ENCODE results near the gene EBF4.

- TF ChIP-seq GATA3 (IDR thresholded peaks at IDR 0.05; ENCODE audit: low read depth, low read length) (no peak), GATA2 (IDR thresholded peaks at IDR 0.05; ENCODE audit: low read depth, low read length) (no peak)
These were observed 69.3 kb downstream of the EBF4 start for GRCh38 chr20:2761885-2762284.

Measured in SH-SY5Y (cell line).